Stimulated activated CD4-positive, alpha-beta T cell treated with anti-CD3 and anti-CD28 coated beads, Interleukin-4, amount 100 ng/mL, for 4 hours (primary cell): ENCODE results near the gene ABCD1.
A peak's percentile ranks its signal among the peaks of the same experiment; 100 is the strongest.
"Not testable (repeated sequence)": the region's sequence is repeated elsewhere in the genome, so short reads cannot be mapped to it uniquely, and the experiment has no call there.

Source experiments
- DNase-seq, 2 experiments: peaks; one replicate each; pipeline ENCODE4 v3.0.0-alpha.2; 2020

Gene ABCD1

GRCh38 chrX:153694687-153695270, 29.9 kb upstream of the ABCD1 start:
- no peak for DNase-seq

GRCh38 chrX:153696100-153696499, 28.6 kb upstream of the ABCD1 start:
- DNase-seq, result no peak

GRCh38 chrX:153696538-153696937, 28.1 kb upstream of the ABCD1 start:
- DNase-seq, result not testable (repeated sequence)

GRCh38 chrX:153696986-153697722, 27.5 kb upstream of the ABCD1 start:
- DNase-seq, result not testable (repeated sequence)

GRCh38 chrX:153697924-153698865, 26.5 kb upstream of the ABCD1 start:
- no peak for DNase-seq

- DNase-seq, result not testable (repeated sequence)
Measured at GRCh38 chrX:153699210-153699783, 25.4 kb upstream of the ABCD1 start.

GRCh38 chrX:153699784-153700371, 24.8 kb upstream of the ABCD1 start:
- DNase-seq, result not testable (repeated sequence)

GRCh38 chrX:153700376-153700945, 24.2 kb upstream of the ABCD1 start:
- DNase-seq, result no peak

GRCh38 chrX:153700967-153701366, 23.7 kb upstream of the ABCD1 start:
- no peak for DNase-seq

GRCh38 chrX:153701706-153702105, 22.9 kb upstream of the ABCD1 start:
- no peak for DNase-seq

- no peak for DNase-seq
Measured at GRCh38 chrX:153702336-153703035, 22.2 kb upstream of the ABCD1 start.

- no peak for DNase-seq
Measured at GRCh38 chrX:153703036-153703370, 21.7 kb upstream of the ABCD1 start.

GRCh38 chrX:153704021-153704526, 20.6 kb upstream of the ABCD1 start:
- no peak for DNase-seq

- not testable (repeated sequence) for DNase-seq
Measured at GRCh38 chrX:153704631-153705402, 19.8 kb upstream of the ABCD1 start.

GRCh38 chrX:153705403-153706060, 19.1 kb upstream of the ABCD1 start:
- DNase-seq, result not testable (repeated sequence)

- DNase-seq, result no peak
Measured at GRCh38 chrX:153706799-153707198, 17.9 kb upstream of the ABCD1 start.

GRCh38 chrX:153707406-153707805, 17.2 kb upstream of the ABCD1 start:
- no peak for DNase-seq

GRCh38 chrX:153708415-153708814, 16.2 kb upstream of the ABCD1 start:
- peak in 1 of 2 experiments; percentile 48 for DNase-seq

GRCh38 chrX:153709726-153710674, 14.7 kb upstream of the ABCD1 start:
- DNase-seq, result no peak
